Uterus (tissue), 4 donors: ENCODE results near the gene DDX5. TPM values are rescaled to one million over a fixed set of nuclear protein-coding genes. Genes with fewer than 3 reads are reported as not detected.
"Not testable (repeated sequence)": the region's sequence is repeated elsewhere in the genome, so short reads cannot be mapped to it uniquely, and the experiment has no call there.

Experiments used
- DNase-seq, 2 donors: peaks; one replicate each; pipeline ENCODE4 v3.0.0-alpha.2; 2019 to 2020
- H3K27ac ChIP-seq, 2 donors: fragments of 200-600 bp; sonication (generic); 1 replicate in 1 of 2; 2 replicates in 1 of 2; pipeline ENCODE4 v1.5.1; 2016 to 2018
- H3K27me3 ChIP-seq, 2 donors: fragments of 200-600 bp; sonication (generic); one replicate each; pipeline ENCODE4 v1.5.1; 2018 to 2019; ENCODE audit warnings: control low read depth in 1 of 2
- H3K36me3 ChIP-seq, 2 donors: fragments of 200-600 bp; sonication (generic); one replicate each; pipeline ENCODE4 v1.5.1; 2019; ENCODE audit warnings: control low read depth in 1 of 2
- H3K4me1 ChIP-seq, 2 donors: fragments of 200-600 bp; sonication (generic); one replicate each; pipeline ENCODE4 v1.5.1; 2018 to 2019; ENCODE audit warnings: control low read depth in 1 of 2
- H3K4me3 ChIP-seq, 2 donors: fragments of 200-600 bp; sonication (generic); 1 replicate in 1 of 2; 2 replicates in 1 of 2; pipeline ENCODE4 v1.5.1; 2018 to 2019; ENCODE audit warnings: mild to moderate bottlenecking in 1 of 2
- H3K9me3 ChIP-seq, 2 donors: fragments of 200-600 bp; sonication (generic); one replicate each; pipeline ENCODE4 v1.5.1; 2019; ENCODE audit warnings: control low read depth in 1 of 2
- CTCF ChIP-seq, 4 experiments: fragments of 200-600 bp in 2 of 4; fragments of 450-650 bp in 2 of 4; sonication (generic) in 2 of 4; IDR thresholded peaks; one replicate each; pipeline ENCODE4 v1.5.1; 2016 to 2019; ENCODE audit warnings: antibody characterized with exemption in 4 of 4, mild to moderate bottlenecking in 2 of 4, moderate library complexity in 1 of 4
- POLR2A ChIP-seq, 2 donors: fragments of 450-650 bp; IDR thresholded peaks; one replicate each; pipeline ENCODE4 v1.6.1; 2016; ENCODE audit warnings: antibody characterized with exemption in 2 of 2, mild to moderate bottlenecking in 1 of 2, moderate library complexity in 1 of 2
- intact Hi-C: fragments of 100-400 bp; cut with DNase I; formaldehyde crosslinking; loops from one replicate; pipeline ENCODE4 v1.15.1; 2023; ENCODE audit warnings: low total_unique reads
- total RNA-seq, 4 donors: library from RNA; depleted of rRNA in 3 of 4; stranded (reverse); fragments of >200 nt in 3 of 4; gene quantifications; one replicate each; pipeline versions ENCODE4 v1.1.0 to v1.2.4, GENCODE V29; 2014 to 2023
- donor health status: DM: yes; HTN: yes; CAD: no.

DDX5 gene
- total RNA-seq, 4 donors from 2014 or later, result 576 to 943 (median 602) TPM

GRCh38 chr17:64480951-64481350, 25.1 kb downstream of the DDX5 start:
- TF ChIP-seq CTCF (IDR thresholded peaks at IDR 0.05), result no peak
- TF ChIP-seq POLR2A (IDR thresholded peaks at IDR 0.05), result no peak
- H3K36me3 ChIP-seq, result no peaks in the 10 kb centered on the region
- H3K9me3 ChIP-seq, result no peaks in the 10 kb centered on the region
- no peaks in the 10 kb centered on the region for H3K4me1 ChIP-seq
- intact Hi-C loops, result no loop called here
- H3K27ac ChIP-seq, result no peak overlapping the region
- DNase-seq, result no peak
- no peak overlapping the region for H3K4me3 ChIP-seq
- no peaks in the 10 kb centered on the region for H3K27me3 ChIP-seq

DNA sequence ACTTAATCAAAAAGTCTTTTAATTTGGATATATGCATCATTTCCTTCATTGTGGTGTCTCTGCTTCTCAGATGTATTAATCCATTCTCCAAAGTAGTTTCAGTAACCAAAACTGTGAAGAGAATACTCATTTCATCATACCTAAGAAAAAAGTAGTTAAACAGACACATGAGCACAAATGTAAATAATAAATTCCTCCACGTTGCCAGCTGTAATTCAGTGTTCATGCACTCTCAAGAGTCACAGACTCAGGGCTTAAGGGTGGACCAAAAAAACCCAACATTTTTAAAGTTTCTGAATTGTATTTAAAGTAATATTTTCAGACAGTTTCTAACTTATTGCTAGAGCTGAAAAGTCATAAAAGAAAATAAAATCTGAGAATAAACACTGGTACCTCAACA, 28.2 kb downstream of the DDX5 start:
- H3K27ac ChIP-seq, result no peak overlapping the region
- H3K36me3 ChIP-seq, result no peaks in the 10 kb centered on the region
- no peaks in the 10 kb centered on the region for H3K4me1 ChIP-seq
- intact Hi-C loops, result no loop called here
- no peak overlapping the region for H3K4me3 ChIP-seq
- H3K9me3 ChIP-seq, result no peaks in the 10 kb centered on the region
- TF ChIP-seq CTCF (IDR thresholded peaks at IDR 0.05) (no peak), POLR2A (IDR thresholded peaks at IDR 0.05) (no peak)
- H3K27me3 ChIP-seq, result no peaks in the 10 kb centered on the region
- no peak for DNase-seq

GRCh38 chr17:64472564-64472963, 33.5 kb downstream of the DDX5 start:
- intact Hi-C loops, result no loop called here
- Histone ChIP-seq H3K36me3 (no peaks in the 10 kb centered on the region), H3K4me1 (no peaks in the 10 kb centered on the region), H3K9me3 (no peaks in the 10 kb centered on the region), H3K27me3 (no peaks in the 10 kb centered on the region), H3K27ac (no peak overlapping the region), H3K4me3 (no peak overlapping the region)
- no peak for DNase-seq
- no peak for TF ChIP-seq POLR2A (IDR thresholded peaks at IDR 0.05)
- TF ChIP-seq CTCF (IDR thresholded peaks at IDR 0.05), result no peak

- no peak overlapping the region for H3K27ac ChIP-seq
- no peak for DNase-seq
- no peak for TF ChIP-seq CTCF (IDR thresholded peaks at IDR 0.05)
- no peak for TF ChIP-seq POLR2A (IDR thresholded peaks at IDR 0.05)
Measured at GRCh38 chr17:64471440-64471839, 34.6 kb downstream of the DDX5 start.

DNA sequence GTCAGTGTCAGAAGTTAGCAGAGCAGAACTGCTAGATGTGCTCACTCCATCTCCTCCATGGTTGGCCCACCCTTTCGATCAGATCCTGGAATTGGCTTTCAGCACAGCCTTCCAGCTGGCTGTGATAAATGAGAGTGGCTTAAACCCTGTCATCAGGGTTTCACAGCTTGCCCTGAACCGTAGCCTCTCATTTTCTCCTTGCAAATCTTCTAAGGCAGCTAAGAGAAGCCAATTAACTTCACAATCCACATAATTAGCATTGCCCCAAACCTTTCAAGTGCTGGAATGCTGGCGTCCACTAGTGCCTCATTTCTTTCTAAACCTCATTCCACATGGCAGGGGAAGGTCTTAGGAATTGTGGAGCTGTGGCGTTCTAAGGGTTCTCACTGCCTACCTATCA, 35.5 kb downstream of the DDX5 start:
- no peaks in the 10 kb centered on the region for H3K4me1 ChIP-seq

More at GRCh38 chr17:64471440-64471839, 34.6 kb downstream of the DDX5 start:
- no peaks in the 10 kb centered on the region for H3K9me3 ChIP-seq
- intact Hi-C loops, result no loop called here
- no peak overlapping the region for H3K4me3 ChIP-seq
- no peaks in the 10 kb centered on the region for H3K36me3 ChIP-seq
- no peaks in the 10 kb centered on the region for H3K4me1 ChIP-seq
- H3K27me3 ChIP-seq, result no peaks in the 10 kb centered on the region

DNA sequence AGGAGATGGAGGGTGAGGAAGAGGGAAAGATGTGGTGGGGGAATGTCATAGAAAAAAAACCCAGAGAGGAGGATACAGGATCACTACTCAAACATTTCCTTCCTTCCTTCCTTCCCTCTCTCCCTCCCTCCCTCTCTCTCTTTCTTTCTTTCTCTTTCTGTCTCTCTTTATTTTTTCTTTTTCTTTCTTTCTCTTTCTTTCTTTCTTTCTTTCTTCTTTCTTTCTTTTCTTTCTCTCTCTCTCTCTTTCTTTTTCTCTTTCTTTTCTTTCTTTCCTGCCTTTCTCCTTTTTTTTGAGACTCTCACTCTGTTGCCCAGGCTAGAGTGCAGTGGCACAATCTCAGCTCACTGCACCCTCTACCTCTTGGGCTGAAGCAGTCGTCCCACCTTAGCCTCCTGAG, 39.3 kb downstream of the DDX5 start:
- intact Hi-C loops, H3K9me3 ChIP-seq, H3K36me3 ChIP-seq, H3K27ac ChIP-seq, DNase-seq, H3K27me3 ChIP-seq, H3K4me1 ChIP-seq, H3K4me3 ChIP-seq: not testable (repeated sequence)

More for the DNA sequence above, 35.5 kb downstream of the DDX5 start:
- Histone ChIP-seq H3K27ac (no peak overlapping the region), H3K9me3 (no peaks in the 10 kb centered on the region), H3K36me3 (no peaks in the 10 kb centered on the region), H3K27me3 (no peaks in the 10 kb centered on the region), H3K4me3 (no peak overlapping the region)
- TF ChIP-seq CTCF (IDR thresholded peaks at IDR 0.05), result no peak
- no peak for TF ChIP-seq POLR2A (IDR thresholded peaks at IDR 0.05)
- DNase-seq, result no peak
- intact Hi-C loops, result no loop called here
